ENCODE results near the gene PHF13.

Gene PHF13

GRCh38 chr1:6580593-6581409 lies 32.7 kb upstream of the PHF13 start:
- DNase-seq (ENCODE audit: low spot score): no peak
- TF ChIP-seq CTCF (IDR thresholded peaks at IDR 0.05; ENCODE audit: extremely low read depth, insufficient read depth, missing control alignments): no peak
- in situ Hi-C loops (cut with MboI; ENCODE audit: low pct_unique_long_range_greater_than_20kb, low sequenced_read_pairs, unreplicated experiment): no loop called here

- TF ChIP-seq CTCF (IDR thresholded peaks at IDR 0.05; ENCODE audit: extremely low read depth, insufficient read depth, missing control alignments): no peak
- DNase-seq (ENCODE audit: low spot score): no peak
- in situ Hi-C loops (cut with MboI; ENCODE audit: low pct_unique_long_range_greater_than_20kb, low sequenced_read_pairs, unreplicated experiment): no loop called here
Observed at GRCh38 chr1:6581561-6582305, 31.8 kb upstream of the PHF13 start.

- DNase-seq (ENCODE audit: low spot score): no peak
- TF ChIP-seq CTCF (IDR thresholded peaks at IDR 0.05; ENCODE audit: extremely low read depth, insufficient read depth, missing control alignments): no peak
Observed at GRCh38 chr1:6582370-6582769, 31.2 kb upstream of the PHF13 start.

GRCh38 chr1:6584126-6585080 lies 29.1 kb upstream of the PHF13 start:
- DNase-seq (ENCODE audit: low spot score): no peak
- no peak for TF ChIP-seq CTCF (IDR thresholded peaks at IDR 0.05; ENCODE audit: extremely low read depth, insufficient read depth, missing control alignments)
- in situ Hi-C loops (cut with MboI; ENCODE audit: low pct_unique_long_range_greater_than_20kb, low sequenced_read_pairs, unreplicated experiment): no loop called here

More at GRCh38 chr1:6582370-6582769, 31.2 kb upstream of the PHF13 start:
- in situ Hi-C loops (cut with MboI; ENCODE audit: low pct_unique_long_range_greater_than_20kb, low sequenced_read_pairs, unreplicated experiment): no loop called here

- in situ Hi-C loops (cut with MboI; ENCODE audit: low pct_unique_long_range_greater_than_20kb, low sequenced_read_pairs, unreplicated experiment): no loop called here
- TF ChIP-seq CTCF (IDR thresholded peaks at IDR 0.05; ENCODE audit: extremely low read depth, insufficient read depth, missing control alignments): no peak
- DNase-seq (ENCODE audit: low spot score): no peak
Observed at GRCh38 chr1:6585081-6585722, 28.3 kb upstream of the PHF13 start.

GRCh38 chr1:6585841-6586240 lies 27.7 kb upstream of the PHF13 start:
- no peak for TF ChIP-seq CTCF (IDR thresholded peaks at IDR 0.05; ENCODE audit: extremely low read depth, insufficient read depth, missing control alignments)
- in situ Hi-C loops (cut with MboI; ENCODE audit: low pct_unique_long_range_greater_than_20kb, low sequenced_read_pairs, unreplicated experiment): no loop called here
- no peak for DNase-seq (ENCODE audit: low spot score)
